Activated naive CD4-positive, alpha-beta T cell treated with anti-CD3 and anti-CD28 coated beads, Interleukin-2, amount 10 ng/mL, durations not matched to agents 5 hours and 36 hours (primary cell): Measurements from ENCODE around the gene SELPLG. TPM values are rescaled to one million over a fixed set of nuclear protein-coding genes. Genes with fewer than 3 reads are reported as not detected.

Source experiments
- microRNA-seq: library from miRNA; unstranded; fragments of <30 nt; microRNA quantifications from one replicate; pipeline ENCODE4 v1.2.0, GENCODE V29; 2022; ENCODE audit warnings: borderline microRNAs expressed, borderline replicate concordance
- total RNA-seq, 2 experiments: library from RNA; stranded (reverse); gene quantifications; one replicate each; pipeline ENCODE4 v1.2.3, GENCODE V29; 2021

The SELPLG gene, protein sequence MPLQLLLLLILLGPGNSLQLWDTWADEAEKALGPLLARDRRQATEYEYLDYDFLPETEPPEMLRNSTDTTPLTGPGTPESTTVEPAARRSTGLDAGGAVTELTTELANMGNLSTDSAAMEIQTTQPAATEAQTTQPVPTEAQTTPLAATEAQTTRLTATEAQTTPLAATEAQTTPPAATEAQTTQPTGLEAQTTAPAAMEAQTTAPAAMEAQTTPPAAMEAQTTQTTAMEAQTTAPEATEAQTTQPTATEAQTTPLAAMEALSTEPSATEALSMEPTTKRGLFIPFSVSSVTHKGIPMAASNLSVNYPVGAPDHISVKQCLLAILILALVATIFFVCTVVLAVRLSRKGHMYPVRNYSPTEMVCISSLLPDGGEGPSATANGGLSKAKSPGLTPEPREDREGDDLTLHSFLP
- total RNA-seq: 100 to 1,000 TPM; 224 to 229 TPM

DNA sequence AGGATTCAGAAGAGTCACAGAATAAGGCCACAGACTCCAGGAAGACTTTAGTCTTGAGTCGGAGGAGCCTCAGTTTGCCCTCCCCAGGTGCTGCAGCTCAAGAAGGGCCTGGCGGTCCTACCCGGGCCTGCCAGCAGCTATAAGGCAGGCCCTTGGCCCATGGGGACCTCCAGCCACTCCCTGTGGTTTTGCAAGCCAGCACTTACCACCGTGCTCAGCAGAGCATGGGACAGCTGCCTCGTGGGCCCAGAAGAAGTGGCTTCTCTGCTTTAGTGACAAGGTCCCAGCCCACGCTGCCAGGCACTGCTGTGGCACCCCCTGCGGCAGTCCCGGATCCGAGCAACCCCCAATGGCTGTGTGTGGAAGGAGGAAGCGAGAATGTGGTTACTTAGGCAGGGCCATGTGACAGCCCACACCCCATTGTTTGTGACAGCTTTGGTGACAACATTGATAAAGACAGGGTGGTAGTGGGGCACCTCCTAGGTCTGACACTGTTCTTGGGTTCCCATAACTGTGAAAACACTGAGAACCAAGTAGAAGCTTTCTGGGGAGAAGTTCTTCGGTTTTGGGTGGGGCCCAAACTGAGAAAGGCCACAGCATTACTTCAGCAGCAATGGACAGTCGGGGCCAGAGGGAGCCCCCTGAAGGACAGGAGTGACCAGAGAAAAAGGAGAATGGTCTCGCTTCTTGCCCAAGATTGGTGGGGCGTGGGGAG, at the start of gene SELPLG:
SELPLG (minus strand) TSS at position 361 of the 715 bp plus-strand sequence. CDS start 9,587 bp downstream, outside the sequence.

DNA sequence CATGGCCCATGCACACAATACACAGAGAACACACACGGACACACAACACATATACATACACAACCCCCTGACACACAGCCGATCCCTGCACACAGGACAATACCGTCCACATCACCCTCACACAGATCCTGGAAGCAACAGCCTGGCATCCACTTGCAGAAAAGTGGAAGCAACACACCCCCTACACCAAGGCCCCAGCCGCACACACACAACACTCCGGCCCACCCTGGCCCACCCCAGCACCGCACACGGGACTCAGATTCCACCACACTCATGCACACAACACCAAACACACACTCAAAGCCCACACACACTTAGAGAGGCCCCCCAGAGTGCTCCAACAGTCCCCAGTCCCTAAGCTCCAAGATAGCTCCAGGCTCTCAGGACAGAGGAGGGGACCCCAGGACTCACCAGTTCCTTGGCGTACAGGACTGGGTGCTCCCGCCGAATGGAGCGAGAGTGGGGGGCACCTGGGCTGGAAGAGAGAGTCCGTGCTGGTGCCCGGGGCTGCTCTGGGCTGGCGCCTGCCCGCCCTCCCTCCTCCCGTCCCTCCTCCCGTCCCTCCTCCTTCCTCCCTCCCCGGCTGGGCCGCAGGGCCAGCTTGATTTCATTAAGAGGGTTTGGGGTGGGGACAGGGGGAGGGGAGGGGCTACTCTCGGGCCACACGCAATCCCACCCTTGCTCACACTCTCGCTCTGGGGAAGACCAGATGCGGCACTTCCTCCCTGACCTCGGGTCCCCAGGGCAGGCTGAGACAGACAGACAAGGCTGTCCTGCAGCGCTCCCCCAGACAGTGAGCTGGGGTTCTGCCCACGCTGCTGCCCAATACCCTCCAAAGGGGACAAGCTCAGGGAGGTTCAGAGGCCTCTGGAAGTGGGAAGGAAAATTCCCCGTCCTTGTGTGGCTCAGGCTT, 35.9 kb downstream of the SELPLG start, which contains the start of gene TMEM119:
TMEM119 (minus strand) TSS at position 526 of the 913 bp plus-strand sequence. CDS start 5,701 bp downstream, outside the sequence.

Small RNAs within 50 kb of the gene (microRNA-seq; reads per million reads assigned to microRNA genes)
- 1.3 reads per million for gene MIR4496

Other genes with a start within 250 kb of the SELPLG start
- 1 to 10 TPM; 6.0 to 6.4 TPM for gene FICD, start 118.6 kb downstream of the SELPLG start, total RNA-seq
- 10 to 100 TPM; 59.9 to 64.9 TPM for gene SART3, start 72.7 kb downstream of the SELPLG start, total RNA-seq
- 10 to 100 TPM; 57.5 to 60.9 TPM for gene ISCU, start 71.3 kb downstream of the SELPLG start, total RNA-seq
- under 1 TPM; 0.53 to 0.63 TPM for gene TMEM119, start 35.8 kb downstream of the SELPLG start, total RNA-seq
- 10 to 100 TPM; 16.4 to 18.4 TPM for gene CORO1C, start 97.6 kb upstream of the SELPLG start, total RNA-seq
- gene SSH1, start 223.7 kb upstream of the SELPLG start, total RNA-seq: 10 to 100 TPM; 23.8 to 25.4 TPM
- gene DAO, start 246.2 kb upstream of the SELPLG start, total RNA-seq: not detected